ENCODE data around the gene RDH8. TPM values are rescaled to one million over a fixed set of nuclear protein-coding genes. Genes with fewer than 3 reads are reported as not detected.

Gene RDH8, protein sequence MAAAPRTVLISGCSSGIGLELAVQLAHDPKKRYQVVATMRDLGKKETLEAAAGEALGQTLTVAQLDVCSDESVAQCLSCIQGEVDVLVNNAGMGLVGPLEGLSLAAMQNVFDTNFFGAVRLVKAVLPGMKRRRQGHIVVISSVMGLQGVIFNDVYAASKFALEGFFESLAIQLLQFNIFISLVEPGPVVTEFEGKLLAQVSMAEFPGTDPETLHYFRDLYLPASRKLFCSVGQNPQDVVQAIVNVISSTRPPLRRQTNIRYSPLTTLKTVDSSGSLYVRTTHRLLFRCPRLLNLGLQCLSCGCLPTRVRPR
- total RNA-seq = not detected
- total RNA-seq (2013) = not detected
- 0 to 0.06 (median 0) reads per million in 29 experiments for total RNA-seq

GRCh38 chr19:10013316-10013715 lies at the start of gene RDH8:
Gene RDH8 (plus strand): TSS chr19:10013483. CDS start chr19:10013498, 15 bp downstream.
- DNase-seq = no peak
- peaks cover 10 to 14% (median 13%) of the 10 kb centered on the region in 3 donors for H3K4me1 Mint-ChIP-seq
- ChIA-PET CTCF (no interaction called here), POLR2A (interaction anchor here in 1 of 2 donors (0.5 kb wide), 1 partner anchor 294 kb away, joined by 5 read pairs; no protein-coding TSS in a partner anchor)
- H3K27ac Mint-ChIP-seq = no peak within 1 kb of the TSS
- no peak for ATAC-seq (replicated peaks in 1 of 4)
- 78% methylated on average over 10 of the region's 10 CpGs for WGBS (ENCODE audit: insufficient coverage)
- H3K27me3 Mint-ChIP-seq = peaks cover 42 to 60% of the 10 kb centered on the region in 2 donors
- no peak within 1 kb of the TSS for H3K27ac ChIP-seq (ENCODE audit: low read length)
- peaks cover 9 to 55% of the 10 kb centered on the region in 2 experiments for H3K27me3 ChIP-seq (replicated peaks in 1 of 2; ENCODE audit: control insufficient read depth in 2 of 2, extremely low read depth in 1 of 2, insufficient read depth in 2 of 2, low read length in 1 of 2)
- no peak within 1 kb of the TSS for H3K4me3 Mint-ChIP-seq
- peaks cover 0 to 4% (median 0%) of the 10 kb centered on the region in 3 donors for H3K9me3 Mint-ChIP-seq
- no peak within 1 kb of the TSS for H3K4me3 ChIP-seq (ENCODE audit: control insufficient read depth in 1 of 2, extremely low read depth in 1 of 2, low read length in 1 of 2)
- H3K36me3 Mint-ChIP-seq = no peaks in the 10 kb centered on the region
- H3K36me3 ChIP-seq (ENCODE audit: control insufficient read depth in 2 of 2, extremely low read depth in 1 of 2, insufficient read depth in 1 of 2, low read length in 1 of 2) = no peaks in the 10 kb centered on the region
- peaks cover 0 to 21% of the 10 kb centered on the region in 2 experiments for H3K4me1 ChIP-seq (ENCODE audit: control insufficient read depth in 1 of 2, extremely low read depth in 1 of 2, insufficient read depth in 2 of 2, low read length in 2 of 2)
- no peaks in the 10 kb centered on the region for H3K9me3 ChIP-seq

DNA sequence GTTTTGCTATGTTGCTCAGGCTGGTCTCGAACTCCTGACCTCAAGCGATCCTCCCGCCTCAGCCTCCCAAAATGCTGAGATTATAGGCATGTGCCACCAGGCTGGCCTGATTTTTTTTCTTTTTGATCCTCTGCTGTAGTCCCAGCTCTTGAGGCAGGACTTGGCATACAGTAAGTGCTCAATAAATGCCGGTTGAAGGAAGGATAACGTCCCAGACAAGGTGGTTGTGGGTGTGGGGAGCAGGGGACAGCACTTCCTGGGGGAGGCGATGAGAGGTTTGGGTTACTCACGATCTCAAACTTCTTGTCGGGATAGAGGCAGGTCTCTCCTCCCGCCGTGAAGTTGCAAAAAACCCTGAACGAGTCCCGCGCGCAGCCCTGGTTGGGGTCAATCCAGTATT lies 47.3 kb upstream of the RDH8 start:
- Mint-ChIP-seq H3K9me3 (no peaks in the 10 kb centered on the region), H3K27ac (no peak overlapping the region), H3K36me3 (no peaks in the 10 kb centered on the region), H3K4me3 (no peak overlapping the region), H3K27me3 (peaks cover 40 to 43% of the 10 kb centered on the region in 2 donors), H3K4me1 (peaks cover 2 to 7% (median 3%) of the 10 kb centered on the region in 3 donors)
- POLR2A ChIA-PET = no interaction called here
- no peaks in the 10 kb centered on the region for H3K9me3 ChIP-seq
- no peak overlapping the region for H3K27ac ChIP-seq (ENCODE audit: low read length)
- H3K27me3 ChIP-seq (replicated peaks in 1 of 2; ENCODE audit: control insufficient read depth in 2 of 2, extremely low read depth in 1 of 2, insufficient read depth in 2 of 2, low read length in 1 of 2) = peaks cover 0 to 58% of the 10 kb centered on the region in 2 experiments
- no peaks in the 10 kb centered on the region for H3K36me3 ChIP-seq (ENCODE audit: control insufficient read depth in 2 of 2, extremely low read depth in 1 of 2, insufficient read depth in 1 of 2, low read length in 1 of 2)
- no peak overlapping the region for H3K4me3 ChIP-seq (ENCODE audit: control insufficient read depth in 1 of 2, extremely low read depth in 1 of 2, low read length in 1 of 2)
- DNase-seq (no peak), ATAC-seq (replicated peaks in 1 of 4) (no peak)
- CTCF ChIA-PET = no interaction called here
- 71% methylated on average over 5 of the region's 14 CpGs for WGBS (ENCODE audit: insufficient coverage)
- H3K4me1 ChIP-seq (ENCODE audit: control insufficient read depth in 1 of 2, extremely low read depth in 1 of 2, insufficient read depth in 2 of 2, low read length in 2 of 2) = no peaks in the 10 kb centered on the region

- Mint-ChIP-seq H3K9me3 (no peaks in the 10 kb centered on the region), H3K36me3 (no peaks in the 10 kb centered on the region), H3K4me3 (no peak overlapping the region), H3K27me3 (peaks cover 40 to 42% of the 10 kb centered on the region in 2 donors), H3K4me1 (peaks cover 2 to 7% (median 4%) of the 10 kb centered on the region in 3 donors), H3K27ac (no peak overlapping the region)
- no peak overlapping the region for H3K27ac ChIP-seq (ENCODE audit: low read length)
- no peaks in the 10 kb centered on the region for H3K4me1 ChIP-seq (ENCODE audit: control insufficient read depth in 1 of 2, extremely low read depth in 1 of 2, insufficient read depth in 2 of 2, low read length in 2 of 2)
- no peaks in the 10 kb centered on the region for H3K36me3 ChIP-seq (ENCODE audit: control insufficient read depth in 2 of 2, extremely low read depth in 1 of 2, insufficient read depth in 1 of 2, low read length in 1 of 2)
- no peak for DNase-seq
- H3K9me3 ChIP-seq = no peaks in the 10 kb centered on the region
- H3K4me3 ChIP-seq (ENCODE audit: control insufficient read depth in 1 of 2, extremely low read depth in 1 of 2, low read length in 1 of 2) = no peak overlapping the region
- peaks cover 0 to 58% of the 10 kb centered on the region in 2 experiments for H3K27me3 ChIP-seq (replicated peaks in 1 of 2; ENCODE audit: control insufficient read depth in 2 of 2, extremely low read depth in 1 of 2, insufficient read depth in 2 of 2, low read length in 1 of 2)
- CTCF ChIA-PET = no interaction called here
- POLR2A ChIA-PET = no interaction called here
- 20% methylated on average over 25 of the region's 29 CpGs for WGBS (ENCODE audit: insufficient coverage)
- ATAC-seq (replicated peaks in 1 of 4) = no peak
Measured at GRCh38 chr19:9966448-9966847, 46.8 kb upstream of the RDH8 start.

DNA sequence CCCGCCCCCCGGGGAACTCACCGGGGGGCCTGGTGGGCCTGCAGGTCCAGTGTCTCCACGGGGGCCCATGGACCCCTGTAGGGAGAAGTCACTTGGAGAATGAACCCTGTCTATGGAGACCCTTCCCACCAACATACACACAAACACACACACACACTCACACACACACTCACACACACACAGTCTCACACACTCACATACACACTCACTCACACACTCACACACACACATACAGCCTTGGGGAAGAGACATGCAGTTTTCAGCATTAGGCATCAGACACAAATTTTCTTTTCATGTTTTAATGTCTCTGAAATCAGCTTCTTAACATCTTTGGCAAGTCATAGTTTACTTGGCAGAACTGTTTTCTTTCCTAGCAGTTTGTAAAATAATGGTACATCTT lies 46.0 kb upstream of the RDH8 start:
- H3K27me3 Mint-ChIP-seq = peaks cover 39 to 40% of the 10 kb centered on the region in 2 donors
- ATAC-seq (replicated peaks in 1 of 4) (no peak), DNase-seq (no peak)
- Histone ChIP-seq H3K27me3 (replicated peaks in 1 of 2; ENCODE audit: control insufficient read depth in 2 of 2, extremely low read depth in 1 of 2, insufficient read depth in 2 of 2, low read length in 1 of 2) (peaks cover 0 to 58% of the 10 kb centered on the region in 2 experiments), H3K4me3 (ENCODE audit: control insufficient read depth in 1 of 2, extremely low read depth in 1 of 2, low read length in 1 of 2) (no peak overlapping the region), H3K9me3 (no peaks in the 10 kb centered on the region), H3K27ac (ENCODE audit: low read length) (no peak overlapping the region), H3K4me1 (ENCODE audit: control insufficient read depth in 1 of 2, extremely low read depth in 1 of 2, insufficient read depth in 2 of 2, low read length in 2 of 2) (no peaks in the 10 kb centered on the region), H3K36me3 (ENCODE audit: control insufficient read depth in 2 of 2, extremely low read depth in 1 of 2, insufficient read depth in 1 of 2, low read length in 1 of 2) (no peaks in the 10 kb centered on the region)
- no peak overlapping the region for H3K4me3 Mint-ChIP-seq
- ChIA-PET CTCF (no interaction called here), POLR2A (no interaction called here)
- peaks cover 2 to 7% (median 7%) of the 10 kb centered on the region in 3 donors for H3K4me1 Mint-ChIP-seq
- no peaks in the 10 kb centered on the region for H3K36me3 Mint-ChIP-seq
- no CpG with 5 or more reads among the region's 4 CpGs for WGBS (ENCODE audit: insufficient coverage)
- no peak overlapping the region for H3K27ac Mint-ChIP-seq
- H3K9me3 Mint-ChIP-seq = peaks cover 0 to 3% (median 0%) of the 10 kb centered on the region in 3 donors

GRCh38 chr19:9968820-9969687 lies 44.2 kb upstream of the RDH8 start:
- WGBS (ENCODE audit: insufficient coverage) = 66% methylated on average over 8 of the region's 8 CpGs
- Histone ChIP-seq H3K27ac (ENCODE audit: low read length) (no peak overlapping the region), H3K4me3 (ENCODE audit: control insufficient read depth in 1 of 2, extremely low read depth in 1 of 2, low read length in 1 of 2) (no peak overlapping the region), H3K4me1 (ENCODE audit: control insufficient read depth in 1 of 2, extremely low read depth in 1 of 2, insufficient read depth in 2 of 2, low read length in 2 of 2) (no peaks in the 10 kb centered on the region), H3K27me3 (replicated peaks in 1 of 2; ENCODE audit: control insufficient read depth in 2 of 2, extremely low read depth in 1 of 2, insufficient read depth in 2 of 2, low read length in 1 of 2) (peaks cover 0 to 54% of the 10 kb centered on the region in 2 experiments), H3K9me3 (no peaks in the 10 kb centered on the region), H3K36me3 (ENCODE audit: control insufficient read depth in 2 of 2, extremely low read depth in 1 of 2, insufficient read depth in 1 of 2, low read length in 1 of 2) (no peaks in the 10 kb centered on the region)
- ATAC-seq (replicated peaks in 1 of 4) = no peak
- H3K36me3 Mint-ChIP-seq = no peaks in the 10 kb centered on the region
- no peak for DNase-seq
- H3K4me1 Mint-ChIP-seq = peaks cover 2 to 7% (median 7%) of the 10 kb centered on the region in 3 donors
- no peak overlapping the region for H3K4me3 Mint-ChIP-seq
- peak overlapping the region in 1 of 2 donors; percentile 2 for H3K27ac Mint-ChIP-seq
- ChIA-PET POLR2A (no interaction called here), CTCF (no interaction called here)
- H3K9me3 Mint-ChIP-seq = peaks cover 0 to 3% (median 0%) of the 10 kb centered on the region in 3 donors
- H3K27me3 Mint-ChIP-seq = peaks cover 32 to 33% of the 10 kb centered on the region in 2 donors

DNA sequence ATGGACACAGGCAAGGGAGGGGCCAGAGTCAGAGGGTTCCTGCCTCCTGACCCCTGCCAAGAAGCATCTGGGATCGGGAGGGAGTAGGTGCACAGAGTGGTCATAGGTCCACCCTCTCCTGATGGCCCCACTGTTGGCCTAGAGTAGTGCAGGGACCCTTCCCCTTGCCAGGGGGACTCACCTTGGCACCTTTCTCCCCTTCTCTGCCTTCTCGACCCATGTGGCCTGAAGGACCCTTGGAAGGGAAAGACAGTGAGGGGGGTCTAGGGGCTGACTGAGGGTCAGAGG lies 43.7 kb upstream of the RDH8 start:
- no peaks in the 10 kb centered on the region for H3K9me3 ChIP-seq
- no peak for ATAC-seq (replicated peaks in 1 of 4)
- Mint-ChIP-seq H3K4me3 (no peak overlapping the region), H3K36me3 (no peaks in the 10 kb centered on the region), H3K27ac (no peak overlapping the region), H3K9me3 (peaks cover 0 to 3% (median 0%) of the 10 kb centered on the region in 3 donors), H3K27me3 (peaks cover 32 to 33% of the 10 kb centered on the region in 2 donors), H3K4me1 (peaks cover 2 to 7% (median 7%) of the 10 kb centered on the region in 3 donors)
- CTCF ChIA-PET = no interaction called here
- H3K4me1 ChIP-seq (ENCODE audit: control insufficient read depth in 1 of 2, extremely low read depth in 1 of 2, insufficient read depth in 2 of 2, low read length in 2 of 2) = no peaks in the 10 kb centered on the region
- 43% methylated on average over 1 of the region's 2 CpGs for WGBS (ENCODE audit: insufficient coverage)
- no peaks in the 10 kb centered on the region for H3K36me3 ChIP-seq (ENCODE audit: control insufficient read depth in 2 of 2, extremely low read depth in 1 of 2, insufficient read depth in 1 of 2, low read length in 1 of 2)
- no peak overlapping the region for H3K27ac ChIP-seq (ENCODE audit: low read length)
- no peak overlapping the region for H3K4me3 ChIP-seq (ENCODE audit: control insufficient read depth in 1 of 2, extremely low read depth in 1 of 2, low read length in 1 of 2)
- H3K27me3 ChIP-seq (replicated peaks in 1 of 2; ENCODE audit: control insufficient read depth in 2 of 2, extremely low read depth in 1 of 2, insufficient read depth in 2 of 2, low read length in 1 of 2) = peaks cover 0 to 56% of the 10 kb centered on the region in 2 experiments
- no peak for DNase-seq
- POLR2A ChIA-PET = no interaction called here

All from T-cell (primary cell).